Osteoblast (primary cell): ENCODE measurements around the gene ZSCAN5C. TPM values are rescaled to one million over a fixed set of nuclear protein-coding genes. Genes with fewer than 3 reads are reported as not detected.

Source experiments
- DNase-seq: peaks from one replicate; pipeline ENCODE4 v3.0.0; 2011; ENCODE audit warnings: low spot score, mixed read lengths; ENCODE audit not compliant: insufficient read length; ENCODE audit errors: missing footprints
- H2AFZ ChIP-seq: 2 replicates; pipeline ENCODE4 v1.6.0; 2011; ENCODE audit warnings: mild to moderate bottlenecking, low read length
- H3K27ac ChIP-seq: 2 replicates; pipeline ENCODE4 v1.5.1; 2011; ENCODE audit warnings: mild to moderate bottlenecking, low read depth, low read length, moderate library complexity
- H3K27me3 ChIP-seq: 2 replicates; pipeline ENCODE4 v1.6.0; 2012; ENCODE audit warnings: mild to moderate bottlenecking, control low read depth, inconsistent platforms, low read length, moderate library complexity; ENCODE audit not compliant: insufficient read depth
- H3K36me3 ChIP-seq: 2 replicates; pipeline ENCODE4 v1.5.1; 2011; ENCODE audit warnings: mild to moderate bottlenecking, low read length, control low read depth, moderate library complexity; ENCODE audit not compliant: insufficient read depth
- H3K4me1 ChIP-seq: 2 replicates; pipeline ENCODE4 v1.5.1; 2011; ENCODE audit warnings: mild to moderate bottlenecking, low read length, control low read depth, moderate library complexity; ENCODE audit not compliant: insufficient read depth
- H3K4me2 ChIP-seq: 2 replicates; pipeline ENCODE4 v1.6.0; 2011; ENCODE audit warnings: mild to moderate bottlenecking, low read length; ENCODE audit not compliant: insufficient read depth
- H3K4me3 ChIP-seq: fragments of 200-600 bp; sonication (generic); 3 replicates; pipeline ENCODE4 v1.5.1; 2012; ENCODE audit warnings: mild to moderate bottlenecking, low read length, inconsistent platforms; ENCODE audit not compliant: insufficient read depth
- H3K79me2 ChIP-seq: 2 replicates; pipeline ENCODE4 v1.6.0; 2012; ENCODE audit warnings: mild to moderate bottlenecking, low read length, control low read depth, inconsistent platforms; ENCODE audit not compliant: insufficient read depth
- H3K9me3 ChIP-seq: 2 replicates; pipeline ENCODE4 v1.5.1; 2011; ENCODE audit warnings: low read depth, low read length, control low read depth
- H4K20me1 ChIP-seq: 2 replicates; pipeline ENCODE4 v1.6.0; 2012; ENCODE audit warnings: mild to moderate bottlenecking, low read length, control low read depth; ENCODE audit not compliant: insufficient read depth
- CTCF ChIP-seq: IDR thresholded peaks from 2 replicates; pipeline ENCODE4 v1.5.1; 2011; ENCODE audit warnings: mild to moderate bottlenecking, low read depth, low read length, moderate library complexity; ENCODE audit errors: extremely low read depth
- total RNA-seq: library from RNA; depleted of rRNA; stranded (reverse); fragments of >200 nt; gene quantifications from 2 replicates; pipeline ENCODE4 v1.2.3, GENCODE V29; 2012

The ZSCAN5C gene
- total RNA-seq, 1 donor = not detected

GRCh38 chr19:56156768-56157167, 45.3 kb upstream of the ZSCAN5C start:
- peaks cover 20% of the 10 kb centered on the region for H3K36me3 ChIP-seq
- no peak for TF ChIP-seq CTCF
- DNase-seq = no peak

GRCh38 chr19:56158170-56158757, 43.8 kb upstream of the ZSCAN5C start:
- no peak for DNase-seq
- H3K36me3 ChIP-seq = peaks cover 20% of the 10 kb centered on the region
- peaks cover 4% of the 10 kb centered on the region for H4K20me1 ChIP-seq
- H3K9me3 ChIP-seq = no peaks in the 10 kb centered on the region
- H3K4me2 ChIP-seq = no peak overlapping the region
- H3K27ac ChIP-seq = no peak overlapping the region
- no peaks in the 10 kb centered on the region for H3K79me2 ChIP-seq
- no peak for TF ChIP-seq CTCF
- H3K27me3 ChIP-seq = no peaks in the 10 kb centered on the region
- H3K4me1 ChIP-seq = no peaks in the 10 kb centered on the region
- no peak overlapping the region for H2AFZ ChIP-seq
- no peak overlapping the region for H3K4me3 ChIP-seq

More at GRCh38 chr19:56156768-56157167, 45.3 kb upstream of the ZSCAN5C start:
- H3K4me3 ChIP-seq = no peak overlapping the region
- no peak overlapping the region for H2AFZ ChIP-seq
- no peaks in the 10 kb centered on the region for H3K27me3 ChIP-seq
- no peaks in the 10 kb centered on the region for H3K4me1 ChIP-seq
- H3K27ac ChIP-seq = no peak overlapping the region
- H3K9me3 ChIP-seq = no peaks in the 10 kb centered on the region
- peaks cover 3% of the 10 kb centered on the region for H3K79me2 ChIP-seq
- no peak overlapping the region for H3K4me2 ChIP-seq
- peaks cover 14% of the 10 kb centered on the region for H4K20me1 ChIP-seq

GRCh38 chr19:56159009-56159559, 43.0 kb upstream of the ZSCAN5C start:
- H3K36me3 ChIP-seq = peaks cover 20% of the 10 kb centered on the region
- no peak overlapping the region for H2AFZ ChIP-seq

More at GRCh38 chr19:56159009-56159559, 43.0 kb upstream of the ZSCAN5C start:
- H3K79me2 ChIP-seq = no peaks in the 10 kb centered on the region
- no peak overlapping the region for H3K27ac ChIP-seq
- H3K27me3 ChIP-seq = no peaks in the 10 kb centered on the region
- H3K4me3 ChIP-seq = no peak overlapping the region
- peak; percentile 83 for DNase-seq
- no peaks in the 10 kb centered on the region for H3K9me3 ChIP-seq
- no peak for TF ChIP-seq CTCF
- H3K4me1 ChIP-seq = no peaks in the 10 kb centered on the region
- H3K4me2 ChIP-seq = no peak overlapping the region
- no peaks in the 10 kb centered on the region for H4K20me1 ChIP-seq
